ENCODE measurements around the gene ADCY9.
A peak's percentile ranks its signal among the peaks of the same experiment; 100 is the strongest.

ADCY9 gene

GRCh38 chr16:4123616-4124300 is 7.5 kb upstream of the ADCY9 start:
- DNase-seq (ENCODE audit: low spot score): no peak

GRCh38 chr16:4120176-4120575 is 3.9 kb upstream of the ADCY9 start:
- DNase-seq (ENCODE audit: low spot score): no peak

GRCh38 chr16:4117250-4117578 is 972 bp upstream of the ADCY9 start:
- no peak for DNase-seq (ENCODE audit: low spot score)

GRCh38 chr16:4115949-4116318 is 308 bp downstream of the ADCY9 start:
- no peak for DNase-seq (ENCODE audit: low spot score)

- DNase-seq (ENCODE audit: low spot score): no peak
Measured at GRCh38 chr16:4115209-4115948, 863 bp downstream of the ADCY9 start.

DNA sequence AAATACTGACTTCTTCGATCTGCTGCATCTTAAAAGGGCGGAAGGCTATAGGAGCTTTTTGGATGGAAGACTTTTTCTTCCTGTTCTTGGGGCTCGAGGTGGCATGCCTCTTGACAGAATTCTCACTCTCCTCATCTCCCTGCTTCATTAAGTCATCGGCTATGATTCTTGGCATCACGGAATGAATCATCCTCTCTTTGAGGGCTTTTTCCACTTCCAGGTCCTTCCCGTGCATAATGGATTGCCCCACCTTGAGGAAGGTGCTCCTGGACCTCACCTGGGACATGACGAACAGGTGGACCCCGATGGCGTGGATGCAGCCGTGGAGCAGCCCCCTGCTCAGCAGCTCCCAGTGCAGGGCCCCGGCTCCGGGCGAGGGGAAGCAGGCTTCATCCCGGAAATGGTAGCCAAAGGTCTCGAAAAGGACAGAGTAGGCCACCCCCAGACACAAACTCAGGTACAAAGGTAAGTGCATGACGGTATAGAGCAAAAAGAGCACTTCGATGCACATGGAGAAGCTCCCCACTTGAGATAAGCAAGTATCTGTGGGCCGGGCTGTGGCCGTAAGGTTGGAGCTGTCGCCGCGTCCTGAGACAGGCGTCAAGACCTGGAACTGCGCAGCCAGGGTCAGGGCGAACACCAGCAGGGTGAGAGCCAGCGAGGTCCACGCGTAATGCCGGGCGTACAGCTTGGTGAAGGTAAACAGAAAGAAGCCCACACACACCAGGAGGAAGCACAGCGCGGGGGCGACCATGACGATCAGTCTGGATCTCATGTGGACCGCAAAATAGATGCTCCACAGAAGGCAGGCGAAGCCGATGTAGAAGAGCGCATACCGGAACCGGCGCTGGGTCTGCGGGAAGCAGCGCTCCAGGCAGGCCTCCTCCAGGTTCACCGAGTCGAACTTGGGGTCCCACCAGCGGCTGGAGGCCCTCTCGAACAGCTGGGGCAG is 1.7 kb downstream of the ADCY9 start:
- no peak for DNase-seq (ENCODE audit: low spot score)

DNA sequence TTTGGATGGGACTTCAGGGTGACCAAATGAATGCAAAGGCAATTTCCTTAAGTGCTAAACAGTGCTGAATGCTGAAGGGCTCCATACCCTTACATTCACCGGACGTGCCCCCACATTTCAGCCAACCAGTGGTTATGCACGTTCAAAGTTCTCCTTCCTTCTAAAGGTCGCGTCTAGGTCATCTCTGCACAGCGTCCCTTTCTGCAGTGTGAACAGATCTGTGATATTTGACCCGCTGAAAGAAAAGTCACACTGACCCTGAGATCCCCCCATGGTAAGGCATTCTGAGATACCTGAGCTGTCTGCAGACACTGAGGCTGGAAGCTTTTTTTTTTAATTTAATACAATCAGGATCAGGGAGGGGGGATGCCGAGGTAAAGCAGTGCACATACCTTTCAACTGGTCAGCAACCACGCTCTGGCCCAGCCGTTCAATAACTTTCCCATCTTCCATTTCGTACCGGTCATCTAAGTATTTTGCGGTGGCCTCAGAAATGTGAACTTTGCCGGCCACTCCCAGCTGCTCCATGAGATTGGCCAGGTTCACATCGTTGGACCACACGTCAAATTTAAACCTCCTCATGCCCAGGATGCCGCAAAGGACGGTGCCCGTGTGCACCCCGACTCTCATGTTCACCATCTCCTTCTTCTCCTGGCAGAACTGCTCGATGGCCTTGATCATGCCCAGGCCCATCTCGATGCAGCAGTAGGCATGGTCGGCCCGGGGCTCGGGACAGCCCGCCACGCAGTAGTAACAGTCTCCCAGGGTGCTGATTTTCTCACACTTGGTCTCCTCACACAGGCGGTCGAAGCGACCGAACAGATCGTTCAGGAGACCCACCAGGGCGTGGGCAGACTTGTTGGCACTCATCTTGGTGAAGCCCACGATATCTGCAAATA is 2.6 kb downstream of the ADCY9 start:
- DNase-seq (ENCODE audit: low spot score): no peak

GRCh38 chr16:4111748-4112696 is 4.2 kb downstream of the ADCY9 start:
- DNase-seq (ENCODE audit: low spot score): no peak

DNA sequence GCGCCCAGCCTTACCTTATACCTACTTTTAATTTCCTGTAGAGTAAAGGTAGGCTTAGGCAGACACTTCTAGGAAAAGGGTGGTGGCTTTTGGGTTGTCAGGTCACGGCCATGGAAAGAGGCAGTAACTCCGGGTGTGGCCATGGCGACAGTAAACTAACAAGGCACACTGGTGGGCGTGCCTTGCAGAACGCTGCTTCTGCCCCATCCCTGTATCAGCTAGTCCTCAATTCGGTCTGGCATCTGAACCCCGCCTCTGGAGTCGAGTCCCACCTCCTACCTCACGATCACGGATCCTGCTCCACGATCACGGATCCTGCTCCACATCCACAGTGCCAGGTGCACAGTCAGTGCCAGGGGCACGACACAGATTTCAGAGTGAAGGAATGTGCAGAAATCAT is 5.6 kb downstream of the ADCY9 start:
- no peak for DNase-seq (ENCODE audit: low spot score)

- DNase-seq (ENCODE audit: low spot score): no peak
Measured at GRCh38 chr16:4110065-4110464, 6.2 kb downstream of the ADCY9 start.

DNA sequence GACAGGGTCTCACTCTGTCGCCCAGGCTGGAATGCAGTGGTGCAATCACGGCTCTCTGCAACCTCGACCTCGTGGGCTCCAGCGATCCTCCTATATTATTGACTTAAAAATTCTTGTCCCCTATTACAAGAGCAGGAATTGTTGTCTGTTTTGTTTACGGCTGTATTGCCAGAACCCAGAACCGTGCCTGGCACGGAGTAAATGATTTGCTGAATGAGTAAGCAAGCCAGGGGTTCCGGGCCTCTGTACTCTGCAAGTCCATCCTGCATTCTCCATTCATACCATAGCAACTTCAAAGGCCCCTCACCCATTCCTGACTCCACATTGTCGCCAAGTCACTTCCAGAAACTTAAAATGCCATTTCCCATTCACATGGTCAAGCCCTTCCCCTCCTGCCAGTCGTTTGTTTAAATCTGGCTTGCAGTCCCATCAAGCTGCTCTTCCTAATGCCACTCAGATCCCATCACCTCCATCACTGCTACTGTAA is 6.9 kb downstream of the ADCY9 start:
- DNase-seq (ENCODE audit: low spot score): no peak

GRCh38 chr16:4106516-4106915 is 9.7 kb downstream of the ADCY9 start:
- DNase-seq (ENCODE audit: low spot score): no peak

- no peak for DNase-seq (ENCODE audit: low spot score)
Measured at GRCh38 chr16:4105848-4106247, 10.4 kb downstream of the ADCY9 start.

GRCh38 chr16:4103745-4104144 is 12.5 kb downstream of the ADCY9 start:
- DNase-seq (ENCODE audit: low spot score): peak; percentile 58

DNA sequence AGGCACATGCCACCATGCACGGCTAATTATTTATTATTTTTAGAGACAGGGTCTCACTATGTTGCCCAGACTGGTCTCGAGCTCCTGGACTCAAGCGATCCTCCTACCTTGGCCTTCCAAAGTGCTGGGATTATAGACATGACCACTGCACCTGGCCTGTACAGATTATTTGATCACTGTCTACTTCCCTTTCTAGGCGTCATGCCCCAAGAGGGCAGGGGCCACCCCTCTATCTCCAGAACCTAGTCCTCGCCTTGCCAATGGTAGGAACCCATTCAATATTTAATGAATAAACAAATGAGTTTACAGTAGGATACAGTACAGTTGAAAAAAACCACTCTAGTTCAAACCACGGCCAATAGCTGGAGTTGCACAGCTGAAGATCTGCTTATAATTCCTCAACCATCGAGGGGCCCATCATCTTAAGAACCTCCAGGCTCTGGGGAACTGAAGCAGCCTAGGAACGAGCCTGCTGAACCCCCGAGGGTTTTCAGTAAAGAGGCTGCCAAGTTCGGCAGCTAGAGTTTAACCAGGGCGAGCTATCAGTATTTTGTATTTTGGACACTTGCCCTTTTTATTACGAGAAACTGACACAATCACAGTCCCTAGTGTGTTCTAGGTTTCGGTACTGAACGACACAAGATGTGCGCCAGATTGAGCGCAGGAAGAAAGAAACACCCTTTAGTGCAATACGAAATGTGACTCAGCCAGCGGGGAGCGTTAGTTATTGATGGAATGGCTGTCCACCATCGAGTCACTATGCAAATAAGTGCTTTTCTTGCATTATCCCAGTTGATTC is 14.6 kb downstream of the ADCY9 start:
- DNase-seq (ENCODE audit: low spot score): no peak

- no peak for DNase-seq (ENCODE audit: low spot score)
Measured at GRCh38 chr16:4098501-4098900, 17.7 kb downstream of the ADCY9 start.

DNA sequence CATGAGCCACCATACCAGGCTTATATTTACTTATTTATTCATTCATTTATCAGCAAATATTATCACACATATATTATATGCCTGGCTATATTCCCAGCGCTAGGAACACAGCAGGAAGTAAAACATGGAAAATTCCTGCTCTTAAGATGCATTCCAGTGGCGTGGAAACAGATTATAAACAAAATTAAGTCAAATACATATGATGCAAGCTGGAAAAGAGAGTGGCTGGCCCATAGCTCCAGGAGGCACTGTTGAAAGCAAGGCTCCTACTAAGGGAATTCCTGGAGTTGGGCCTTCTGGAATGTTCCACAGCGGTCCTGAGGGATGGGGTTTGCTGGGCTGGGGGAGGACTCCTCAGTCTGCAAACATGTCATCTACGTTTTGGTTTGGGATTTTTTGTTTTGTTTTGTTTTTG is 18.4 kb downstream of the ADCY9 start:
- no peak for DNase-seq (ENCODE audit: low spot score)

DNA sequence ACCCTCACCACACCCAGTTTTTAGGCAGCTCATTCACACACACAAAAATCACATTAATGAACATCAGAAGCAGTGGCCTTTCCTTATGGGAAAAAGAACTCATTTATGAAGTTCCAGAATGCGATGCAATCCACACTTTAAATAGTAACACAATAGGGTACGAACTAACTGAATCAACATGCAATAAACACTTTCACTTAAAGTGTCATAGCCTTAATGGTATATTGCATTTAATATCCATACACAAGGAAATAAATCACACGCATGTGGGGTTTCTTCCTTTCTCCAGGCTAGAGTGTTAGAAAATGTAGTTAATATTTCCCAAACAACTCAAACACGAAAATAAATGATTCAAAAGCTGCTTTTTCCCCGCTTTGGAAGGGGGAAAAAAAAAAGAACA is 19.7 kb downstream of the ADCY9 start:
- DNase-seq (ENCODE audit: low spot score): no peak

DNA sequence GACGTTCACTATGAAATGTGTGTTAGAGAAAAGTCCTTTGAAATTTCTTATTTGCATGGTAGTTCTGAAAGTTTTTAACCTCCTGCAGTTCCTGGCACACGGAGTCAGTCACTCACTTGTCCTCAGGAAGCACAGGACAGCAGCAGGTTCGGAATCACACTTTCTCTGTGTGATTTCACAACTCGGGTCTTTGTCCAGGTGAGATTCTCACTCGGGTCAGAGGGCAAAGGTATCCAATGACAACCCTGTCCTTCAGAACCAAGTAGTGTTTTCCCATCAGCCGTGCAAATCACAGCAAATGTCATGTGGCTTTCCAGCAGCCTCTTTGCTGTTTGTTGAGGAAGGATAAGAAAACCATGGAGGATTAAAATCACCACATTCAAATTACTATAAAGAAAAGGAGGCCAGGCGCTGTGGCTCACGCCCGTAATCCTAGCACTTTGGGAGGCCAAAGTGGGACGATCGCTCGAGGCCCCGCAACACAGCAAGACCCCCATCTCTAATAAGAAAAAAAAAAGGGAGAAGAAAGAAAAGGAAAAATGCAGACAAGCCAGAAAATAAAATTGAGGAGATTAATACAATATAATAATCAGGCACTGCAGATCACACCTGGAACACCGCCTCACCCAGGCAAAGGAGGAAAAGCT is 22.0 kb downstream of the ADCY9 start:
- DNase-seq (ENCODE audit: low spot score): no peak

All from putamen (tissue), 1 donor.